IPS-NIHi11 (cell line): Measurements from ENCODE around the gene ZBTB20.

ENCODE experiments used
- DNase-seq: peaks from one replicate; pipeline ENCODE4 v3.0.0; 2012; ENCODE audit warnings: mixed read lengths, low spot score

Gene ZBTB20

DNA sequence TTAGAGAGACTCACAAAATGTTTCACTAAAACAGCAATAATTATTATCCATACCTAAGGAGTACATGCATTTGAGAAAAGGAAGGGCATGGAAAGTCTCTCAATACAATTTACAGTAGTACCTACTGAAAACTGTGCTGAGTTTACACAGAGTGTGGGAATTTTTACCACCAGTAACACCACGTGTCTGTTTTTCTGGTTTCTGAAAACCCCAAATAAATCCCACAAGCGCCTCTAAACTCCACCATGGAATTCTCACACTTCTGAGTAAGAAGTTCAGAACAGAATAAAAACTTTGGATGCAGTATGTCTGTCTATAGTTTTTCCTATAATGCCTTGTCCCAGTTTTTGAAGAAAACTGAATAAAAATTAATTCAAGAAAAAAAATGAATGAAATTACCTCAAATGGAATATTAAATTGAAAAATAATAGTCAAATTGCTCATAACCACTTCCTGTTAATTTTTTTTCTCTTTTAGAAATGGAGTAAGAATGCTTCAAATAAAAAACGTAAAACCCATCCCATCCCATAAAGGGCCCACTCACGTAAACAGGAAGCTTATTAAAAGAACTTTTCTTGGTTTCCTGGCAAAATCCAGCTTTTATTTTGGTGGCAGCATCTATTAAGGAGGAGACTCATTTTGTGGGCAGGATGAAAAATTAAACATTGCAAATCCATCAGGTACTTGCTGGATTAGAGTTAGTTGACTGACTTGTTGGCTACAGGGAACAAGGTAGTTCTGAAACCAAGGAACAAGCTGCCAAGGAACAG lies 475.2 kb downstream of the ZBTB20 start:
- no peak for DNase-seq

DNA sequence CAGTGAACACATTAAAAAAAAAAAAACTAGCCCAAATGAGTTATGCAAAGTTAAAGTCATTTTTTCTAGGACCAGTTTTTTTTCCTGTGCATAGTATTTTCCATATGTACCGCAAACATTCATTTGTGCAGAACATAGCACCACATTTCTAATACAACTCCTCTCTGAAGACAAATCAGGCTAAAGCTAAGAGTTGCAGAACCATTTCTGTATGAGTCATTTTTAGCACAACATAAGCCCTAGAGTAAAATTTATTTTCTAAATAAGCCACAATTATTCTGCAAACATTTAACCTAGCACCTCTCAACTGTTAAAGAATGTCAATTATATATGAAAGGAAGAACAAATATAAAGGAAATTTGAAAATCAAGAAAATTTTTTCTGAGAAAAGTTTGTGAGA lies 477.5 kb downstream of the ZBTB20 start:
- no peak for DNase-seq

DNA sequence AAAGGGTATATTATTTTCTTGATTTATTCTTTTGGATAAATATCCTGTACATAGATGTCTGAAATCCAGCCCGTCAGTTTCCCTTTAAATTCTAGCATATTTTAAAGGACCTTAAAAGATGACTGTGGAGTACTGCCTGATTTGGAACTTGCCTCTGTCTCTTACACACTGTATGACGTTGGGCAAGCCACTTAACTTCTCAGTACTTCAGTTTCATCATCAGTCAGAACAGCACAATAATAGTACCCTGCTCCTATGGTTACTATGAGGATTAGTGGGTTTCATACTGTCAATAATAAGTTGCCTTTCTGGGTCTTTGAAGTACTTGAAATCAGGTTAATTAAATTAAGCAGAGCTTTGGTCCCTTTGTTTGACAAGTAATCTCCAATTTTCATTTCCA lies 479.0 kb downstream of the ZBTB20 start:
- DNase-seq, result no peak

DNA sequence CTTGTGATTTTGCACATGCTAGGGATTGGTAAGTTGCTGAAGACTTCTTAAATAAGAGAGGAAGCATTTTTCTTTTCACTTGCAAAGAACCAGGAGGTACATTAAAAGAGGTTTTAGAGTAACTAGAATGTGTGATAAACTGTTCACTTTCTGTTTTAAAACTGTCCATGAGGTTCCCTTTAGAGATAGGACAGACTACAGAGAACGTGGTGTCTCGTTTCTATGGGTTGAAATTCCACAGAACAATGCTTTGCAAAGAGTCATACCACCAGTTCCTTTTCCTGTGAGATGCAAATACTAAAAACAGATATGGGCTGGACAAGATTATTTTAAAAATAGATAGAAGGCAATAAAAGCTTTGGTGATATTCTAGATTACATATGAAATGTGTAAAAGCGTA lies 480.5 kb downstream of the ZBTB20 start:
- DNase-seq, result no peak

DNA sequence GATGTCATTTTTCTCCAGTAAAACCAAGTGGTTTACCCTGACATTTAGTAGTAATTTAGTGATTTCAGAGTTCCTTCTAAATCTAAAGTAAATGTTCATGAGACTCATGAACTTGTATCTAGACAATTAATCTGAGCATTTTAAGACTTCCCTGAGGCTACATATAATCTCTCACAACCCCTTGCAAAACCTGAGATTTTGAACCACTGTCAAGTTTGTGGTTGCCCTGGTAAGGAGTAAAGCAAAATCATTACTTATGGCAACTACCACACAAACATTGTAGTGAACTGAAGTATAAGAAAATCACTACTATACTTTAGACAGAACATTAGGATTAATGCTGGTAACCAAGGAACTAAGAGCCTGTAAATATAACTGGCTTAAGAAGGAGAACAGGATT lies 483.1 kb downstream of the ZBTB20 start:
- no peak for DNase-seq

DNA sequence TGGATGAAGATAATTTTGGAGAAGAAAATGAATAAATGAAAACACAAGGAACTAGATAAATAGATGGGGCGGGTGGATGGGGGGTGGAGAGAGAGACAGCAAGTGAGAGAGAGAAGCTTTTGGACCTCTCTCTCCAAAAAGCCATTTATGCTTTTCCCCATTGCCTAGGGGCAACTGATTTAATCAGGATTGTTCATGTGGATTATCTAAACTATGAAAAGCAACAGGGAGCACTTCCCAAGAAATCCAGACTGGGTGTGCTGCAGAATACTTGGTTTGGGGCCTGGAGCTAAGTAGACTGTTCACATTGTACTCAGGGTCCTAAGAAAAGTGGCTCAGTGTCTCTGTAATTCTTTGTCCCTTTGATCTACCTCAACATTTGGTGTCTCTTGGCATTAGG lies 486.3 kb downstream of the ZBTB20 start:
- no peak for DNase-seq

DNA sequence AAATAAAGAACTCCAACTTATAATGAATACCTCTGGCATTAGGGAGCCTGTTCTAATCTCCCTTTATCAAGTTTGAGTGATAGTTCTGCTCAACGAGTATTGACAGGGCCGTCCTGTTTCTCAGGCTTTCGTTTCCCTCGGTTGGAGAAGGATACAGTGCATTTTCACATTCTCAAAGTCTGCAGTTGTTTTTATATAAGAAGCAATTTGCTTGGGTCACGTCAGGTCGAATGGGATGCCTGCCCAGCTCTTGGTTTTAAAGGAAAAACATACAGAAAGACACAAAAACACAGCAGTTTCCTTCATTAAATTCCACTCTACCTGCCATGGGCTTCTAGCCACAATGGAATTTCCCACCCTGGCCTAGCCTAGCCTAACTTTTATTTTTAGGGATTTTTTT lies 487.0 kb downstream of the ZBTB20 start:
- no peak for DNase-seq

DNA sequence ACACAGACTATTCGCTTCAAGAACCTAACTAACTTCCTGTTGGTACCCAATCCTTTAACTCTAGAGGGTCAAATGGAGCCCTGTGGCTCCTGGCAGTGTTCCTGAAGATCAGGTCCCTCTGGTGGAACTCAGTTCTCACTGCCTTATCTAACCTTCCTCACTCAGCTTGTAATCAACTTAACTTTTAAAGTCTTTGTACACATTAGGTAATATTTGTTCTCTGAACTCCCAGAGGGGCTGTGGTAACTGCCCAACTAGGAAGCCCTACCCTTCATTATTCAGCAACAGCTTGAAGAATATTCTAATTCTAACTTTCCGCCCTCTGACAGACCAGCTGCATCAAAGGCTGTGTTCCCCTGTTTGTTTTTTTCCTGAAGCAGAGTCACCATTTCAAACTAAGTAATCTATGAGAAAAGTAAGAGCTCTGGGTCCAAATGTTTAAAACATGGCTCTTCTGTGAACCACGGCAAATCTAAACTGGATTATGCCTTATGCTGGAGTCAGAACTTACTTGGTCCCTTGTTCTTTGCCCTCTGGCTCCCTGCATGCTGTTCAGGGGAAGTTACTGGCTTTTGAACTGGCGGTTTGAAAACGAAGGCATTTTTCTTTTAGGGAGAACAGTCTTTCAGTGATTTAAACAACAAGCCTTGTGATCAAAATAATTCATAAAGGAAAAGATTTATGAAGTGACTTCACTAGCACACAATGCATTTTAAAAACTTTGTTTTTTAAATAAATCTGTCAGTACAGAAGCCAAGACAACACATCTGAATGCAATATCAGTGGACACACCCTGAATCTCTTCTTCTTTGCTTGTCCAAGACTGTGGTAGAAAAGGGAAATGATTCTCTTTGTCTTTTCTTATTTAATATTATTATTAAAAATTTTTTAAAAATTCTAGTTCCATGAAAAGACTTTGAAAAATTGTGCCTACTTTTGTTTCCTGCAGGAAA lies 487.7 kb downstream of the ZBTB20 start:
- no peak for DNase-seq

DNA sequence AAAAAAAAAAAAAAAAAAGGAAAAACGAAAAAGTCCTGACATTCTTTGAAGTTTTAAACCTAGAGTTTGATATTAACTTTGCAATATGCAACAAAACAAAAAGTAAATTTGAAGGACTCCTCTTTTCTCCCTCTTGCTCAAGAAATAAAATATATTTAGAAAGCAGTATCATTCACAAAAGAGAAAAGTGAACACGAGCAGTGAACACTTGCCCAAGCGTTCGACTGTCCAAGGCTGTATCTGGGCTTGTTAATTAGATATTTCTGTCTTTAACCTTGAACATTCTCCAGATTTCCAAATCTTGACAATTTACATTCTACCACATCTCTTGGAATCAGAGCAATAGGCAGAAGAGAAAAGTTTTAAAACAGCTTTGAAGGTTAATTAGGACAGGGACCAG lies 495.5 kb downstream of the ZBTB20 start:
- no peak for DNase-seq

DNA sequence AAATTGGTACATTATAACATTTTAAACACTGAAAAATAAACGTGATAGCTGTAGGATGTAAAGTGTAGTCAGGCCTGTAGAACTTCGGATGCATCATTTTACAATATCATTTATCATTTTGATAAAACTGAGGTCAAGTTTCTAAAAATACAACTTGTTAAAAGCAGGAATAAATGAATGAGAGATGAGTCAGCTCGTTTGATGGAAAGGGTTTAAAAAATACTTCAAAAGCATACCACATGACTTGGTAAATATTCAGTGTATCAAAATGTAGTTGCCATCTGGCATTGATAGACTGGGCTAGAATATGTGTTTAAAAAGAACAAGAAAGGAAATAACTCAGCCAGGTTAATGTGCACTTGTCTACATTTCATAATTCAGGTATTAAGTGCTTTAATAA lies 496.3 kb downstream of the ZBTB20 start:
- DNase-seq, result no peak

DNA sequence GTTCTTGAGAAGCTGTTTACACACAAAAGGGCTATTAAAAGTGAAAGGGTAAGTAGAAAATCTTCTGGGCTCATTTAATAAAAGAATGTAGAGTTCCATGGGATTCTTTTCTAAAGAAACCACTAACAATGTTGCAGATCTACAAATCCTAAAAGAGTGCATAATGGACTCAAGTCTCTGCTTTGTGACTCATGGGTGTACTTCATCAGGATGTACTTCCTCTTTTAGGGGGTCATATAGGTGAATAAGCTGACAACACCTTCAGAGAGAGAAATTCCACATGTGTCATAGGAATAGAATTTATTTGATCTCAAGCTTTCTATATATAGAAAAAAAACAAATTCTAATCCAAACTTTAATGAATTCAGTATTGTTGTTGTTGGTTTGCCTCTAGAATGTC lies 497.8 kb downstream of the ZBTB20 start:
- DNase-seq, result no peak

DNA sequence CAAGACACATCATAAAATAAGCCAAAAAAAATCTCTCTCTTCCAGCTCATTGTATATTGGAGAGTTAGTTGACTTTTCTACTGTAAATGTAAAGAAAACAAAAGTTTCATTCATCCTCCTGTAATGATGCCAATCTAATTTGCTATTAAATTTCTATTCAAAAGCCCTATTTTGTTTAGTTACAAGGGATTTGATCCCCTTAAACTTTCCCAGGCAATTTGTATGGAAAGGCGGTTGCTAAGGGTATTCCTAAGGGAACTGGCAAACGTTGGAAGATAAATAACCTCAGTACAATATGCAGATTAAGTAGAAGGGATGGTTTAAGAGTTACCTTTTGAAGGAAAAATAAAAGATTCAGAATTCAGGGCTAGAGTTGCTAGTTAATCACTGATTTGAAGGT lies 500.6 kb downstream of the ZBTB20 start:
- no peak for DNase-seq

DNA sequence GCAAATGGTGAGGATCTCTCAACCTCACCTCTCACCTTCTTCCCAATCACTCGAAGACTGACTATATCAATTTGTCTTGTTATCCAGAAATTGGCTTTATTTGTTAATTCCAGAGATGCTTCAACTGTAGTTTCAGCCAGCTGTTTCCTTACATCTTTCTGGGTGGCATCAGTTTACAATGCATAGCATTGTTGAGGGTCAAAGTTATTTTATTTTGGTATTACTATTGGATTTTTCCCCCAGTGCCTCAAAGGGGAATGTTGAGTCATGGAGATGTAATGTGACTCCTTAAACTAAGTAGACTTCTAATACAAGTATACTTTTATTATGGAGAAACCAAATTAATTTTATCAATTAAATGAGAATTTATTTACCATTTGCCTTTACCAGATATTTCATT lies 501.7 kb downstream of the ZBTB20 start:
- no peak for DNase-seq

DNA sequence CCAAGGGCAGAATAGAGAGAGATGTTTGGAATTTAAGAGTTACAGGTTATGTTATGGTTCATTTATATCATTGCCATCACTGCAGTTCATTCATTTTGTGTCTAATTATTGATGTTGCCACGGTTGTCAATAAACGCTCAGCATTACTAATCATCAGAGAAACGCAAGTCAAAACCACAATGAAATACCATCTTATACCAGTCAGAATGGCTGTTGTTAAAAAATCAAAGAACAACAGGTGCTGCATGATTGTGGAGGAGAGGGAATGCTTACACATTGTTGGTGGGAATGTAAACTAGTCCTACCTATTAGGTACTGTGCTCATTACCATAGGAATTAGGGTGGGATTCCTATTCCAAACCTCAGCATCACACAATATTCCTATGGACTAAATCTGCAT lies 502.7 kb downstream of the ZBTB20 start:
- DNase-seq, result no peak

DNA sequence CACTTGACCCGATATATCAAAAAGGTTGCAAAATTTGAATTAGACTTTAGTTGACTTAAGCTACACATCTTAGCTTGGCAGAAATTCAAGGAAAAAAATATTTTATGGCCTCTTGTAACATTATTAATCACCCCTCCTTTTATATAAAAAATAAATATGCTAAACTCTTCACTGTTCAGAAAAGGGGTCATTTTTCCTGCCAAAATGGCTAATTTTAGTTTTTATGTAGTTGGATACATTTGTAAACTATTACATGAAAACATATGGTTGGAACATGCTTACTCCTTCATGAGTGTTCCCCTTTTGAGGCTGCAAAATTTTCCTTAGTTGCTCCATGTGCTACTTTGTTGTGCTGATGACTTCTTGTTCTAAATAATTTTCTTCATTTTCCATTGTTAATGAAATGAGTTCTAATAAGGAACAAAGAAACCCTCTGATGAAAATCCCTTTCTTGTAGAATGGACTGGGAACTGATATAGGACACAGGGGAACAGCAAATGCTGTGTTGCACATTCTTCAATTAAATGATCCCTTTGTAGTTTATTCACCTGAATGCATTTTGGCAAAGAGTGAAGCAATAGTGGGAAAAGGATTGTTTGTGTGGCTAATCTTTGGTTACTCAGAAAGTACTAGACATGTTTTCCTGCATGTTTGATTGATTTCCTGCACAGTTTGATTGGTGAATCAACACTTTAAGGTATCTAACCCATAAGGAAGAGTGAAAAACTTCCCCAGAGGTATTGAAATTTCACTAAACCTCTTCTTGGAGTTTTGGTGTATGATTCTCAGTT lies 503.9 kb downstream of the ZBTB20 start:
- no peak for DNase-seq

DNA sequence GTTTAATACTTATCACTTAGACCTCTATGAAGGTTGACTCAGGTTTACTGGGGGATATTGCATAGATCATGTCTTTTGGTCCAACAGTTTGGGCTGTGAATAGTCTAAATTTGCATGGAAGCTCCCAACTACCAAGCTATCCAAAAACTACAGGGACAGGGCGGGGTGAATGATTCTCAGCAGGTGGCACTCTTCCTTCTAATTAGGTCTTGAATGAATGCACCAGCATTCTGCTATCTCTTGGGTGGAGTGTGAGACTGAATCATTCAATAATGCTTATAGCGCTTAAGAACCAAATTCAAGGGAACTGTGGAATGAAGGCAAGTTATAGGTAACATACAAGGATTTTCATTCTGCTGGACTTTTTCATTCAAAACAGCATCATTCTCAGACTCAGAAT lies 507.0 kb downstream of the ZBTB20 start:
- DNase-seq, result no peak

DNA sequence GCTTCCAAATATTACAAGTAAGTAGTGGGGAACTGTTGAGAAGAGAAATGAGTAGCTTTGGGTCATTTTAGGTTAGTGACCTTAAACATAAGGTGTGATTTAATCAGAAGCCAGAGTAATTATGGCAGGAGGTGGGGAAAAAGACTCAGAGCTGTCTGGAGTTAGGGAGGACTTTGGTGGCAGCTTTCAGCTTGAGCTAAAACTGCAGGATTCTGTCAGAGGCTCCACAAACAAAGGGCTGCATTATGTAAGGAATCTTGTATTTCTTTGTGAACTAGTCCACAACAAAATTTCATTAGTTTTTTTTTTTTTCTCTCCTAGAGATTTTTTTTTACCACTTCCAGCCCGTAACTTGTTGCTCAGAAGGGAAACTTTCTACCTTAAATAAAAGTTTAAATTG lies 507.9 kb downstream of the ZBTB20 start:
- no peak for DNase-seq

DNA sequence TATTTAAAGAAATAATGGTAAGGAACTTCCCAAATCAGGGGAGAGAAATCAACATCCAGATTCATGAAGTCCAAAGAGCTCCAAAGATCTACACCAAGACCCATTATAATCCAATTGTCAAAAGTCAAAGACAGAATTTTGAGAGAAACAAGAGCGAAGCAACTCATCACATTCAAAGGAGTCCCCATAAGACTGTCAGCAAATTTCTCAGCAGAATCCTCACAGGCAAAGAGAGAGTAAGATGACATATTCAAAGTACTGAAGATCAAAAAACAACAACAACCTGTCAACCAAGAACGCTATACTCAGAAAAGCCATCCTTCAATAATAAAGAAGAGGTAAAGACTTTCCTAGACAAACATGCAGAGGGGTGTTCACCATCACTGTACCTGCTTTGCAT lies 511.2 kb downstream of the ZBTB20 start:
- DNase-seq, result no peak

DNA sequence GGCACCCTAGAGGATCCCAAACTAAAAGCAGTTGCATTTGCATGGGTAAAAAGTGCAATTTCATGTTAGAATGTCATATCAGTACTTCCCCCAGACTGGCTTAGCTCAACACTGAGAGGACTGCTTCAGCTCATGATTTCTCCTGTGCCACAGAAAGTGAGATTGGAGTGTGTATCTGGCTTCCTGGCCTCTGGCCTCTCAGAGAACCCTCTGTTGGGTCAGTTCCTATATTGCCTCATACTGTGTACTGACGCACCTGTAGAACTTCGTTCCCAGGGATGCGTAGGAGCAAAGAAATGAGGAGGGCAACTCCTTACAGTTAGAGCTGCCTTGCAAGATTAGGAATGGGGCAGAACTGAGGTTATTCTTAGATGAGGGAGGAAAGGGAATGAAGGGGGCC lies 512.5 kb downstream of the ZBTB20 start:
- no peak for DNase-seq

DNA sequence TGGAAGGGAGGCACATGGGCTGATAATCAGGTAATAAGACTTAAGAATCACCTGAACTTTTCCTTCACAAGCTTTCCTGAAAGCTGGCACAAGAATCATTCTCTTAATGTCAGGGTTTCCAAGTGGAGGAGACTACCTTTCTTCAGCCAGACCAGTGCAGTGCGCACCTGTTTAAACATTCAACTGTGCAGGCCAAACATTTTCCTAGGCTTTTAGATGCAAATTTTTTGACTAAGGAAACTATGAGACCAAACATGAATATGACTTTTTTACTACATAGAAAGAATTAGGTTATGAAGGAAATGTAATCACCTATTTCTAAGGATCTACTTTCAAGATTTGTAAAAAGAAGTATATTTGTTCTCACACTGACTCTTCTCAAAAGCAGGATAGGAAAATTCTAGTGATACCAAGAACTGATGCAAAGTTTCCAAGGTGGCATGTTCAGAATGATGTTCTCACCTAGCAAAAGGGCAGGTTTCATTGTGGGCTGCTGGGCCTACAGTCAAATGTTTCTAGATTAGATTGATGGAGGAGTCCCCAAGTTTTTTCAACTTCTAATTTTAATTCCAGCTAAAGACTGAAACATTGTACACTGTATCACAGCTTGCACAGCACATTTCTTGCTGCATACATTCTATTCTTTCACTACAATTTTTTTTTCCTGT lies 514.2 kb downstream of the ZBTB20 start:
- no peak for DNase-seq

DNA sequence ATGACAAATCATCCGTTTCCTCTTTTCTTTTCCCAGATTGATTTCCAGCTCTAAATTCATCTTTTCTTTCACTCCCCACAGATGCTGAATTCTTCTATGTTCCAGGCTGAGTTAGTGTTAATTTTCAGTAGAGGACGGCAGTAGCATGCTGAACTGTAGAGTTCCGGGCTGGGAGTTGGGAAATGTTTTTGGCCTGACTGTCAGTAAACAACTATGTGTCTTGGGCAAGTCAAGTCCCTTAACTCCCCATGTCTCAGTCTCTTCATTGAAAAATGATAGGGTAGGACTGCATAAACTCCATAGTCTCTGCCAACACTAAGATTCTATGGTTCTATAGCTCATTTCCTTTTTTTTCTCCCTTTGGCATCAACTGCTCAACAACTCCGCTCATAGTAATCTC lies 519.3 kb downstream of the ZBTB20 start:
- DNase-seq, result no peak

DNA sequence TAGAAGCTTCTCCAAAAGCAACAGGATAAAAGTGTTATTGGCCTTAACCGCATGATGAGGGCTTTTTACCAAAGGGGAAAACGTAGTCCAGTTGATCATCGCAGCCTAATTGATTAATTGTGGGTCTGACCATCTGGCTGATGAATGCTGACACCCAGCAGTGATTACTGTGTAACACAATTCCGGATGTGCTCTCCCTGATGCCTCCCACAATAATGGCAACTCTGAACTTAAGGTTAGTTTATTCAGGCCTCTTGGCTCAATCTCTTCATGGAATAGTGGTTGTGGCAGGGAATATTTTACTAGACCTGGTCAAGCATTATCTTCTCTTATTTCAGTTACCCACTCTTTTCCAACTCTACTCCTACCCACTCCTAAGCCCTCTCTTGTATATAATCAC lies 520.3 kb downstream of the ZBTB20 start:
- no peak for DNase-seq
